GM19463 (cell line): ENCODE data around the gene SAMD7.
A peak's percentile ranks its signal among the peaks of the same experiment; 100 is the strongest.

Experiments
- ATAC-seq: cut with Tn5 transposase; IDR thresholded peaks from one replicate; pipeline ENCODE4 v1.9.1; 2021; ENCODE audit warnings: mild to moderate bottlenecking, moderate library complexity; ENCODE audit not compliant: unreplicated experiment

SAMD7 gene

GRCh38 chr3:169965562-169966427 is 54.4 kb downstream of the SAMD7 start:
- ATAC-seq = no peak

GRCh38 chr3:169966428-169966950 is 55.1 kb downstream of the SAMD7 start, which contains the start of gene SEC62:
TSS of gene SEC62 (plus strand) at chr3:169966807. CDS start at chr3:169966823, 16 bp downstream.
- peak; percentile 92 for ATAC-seq

DNA sequence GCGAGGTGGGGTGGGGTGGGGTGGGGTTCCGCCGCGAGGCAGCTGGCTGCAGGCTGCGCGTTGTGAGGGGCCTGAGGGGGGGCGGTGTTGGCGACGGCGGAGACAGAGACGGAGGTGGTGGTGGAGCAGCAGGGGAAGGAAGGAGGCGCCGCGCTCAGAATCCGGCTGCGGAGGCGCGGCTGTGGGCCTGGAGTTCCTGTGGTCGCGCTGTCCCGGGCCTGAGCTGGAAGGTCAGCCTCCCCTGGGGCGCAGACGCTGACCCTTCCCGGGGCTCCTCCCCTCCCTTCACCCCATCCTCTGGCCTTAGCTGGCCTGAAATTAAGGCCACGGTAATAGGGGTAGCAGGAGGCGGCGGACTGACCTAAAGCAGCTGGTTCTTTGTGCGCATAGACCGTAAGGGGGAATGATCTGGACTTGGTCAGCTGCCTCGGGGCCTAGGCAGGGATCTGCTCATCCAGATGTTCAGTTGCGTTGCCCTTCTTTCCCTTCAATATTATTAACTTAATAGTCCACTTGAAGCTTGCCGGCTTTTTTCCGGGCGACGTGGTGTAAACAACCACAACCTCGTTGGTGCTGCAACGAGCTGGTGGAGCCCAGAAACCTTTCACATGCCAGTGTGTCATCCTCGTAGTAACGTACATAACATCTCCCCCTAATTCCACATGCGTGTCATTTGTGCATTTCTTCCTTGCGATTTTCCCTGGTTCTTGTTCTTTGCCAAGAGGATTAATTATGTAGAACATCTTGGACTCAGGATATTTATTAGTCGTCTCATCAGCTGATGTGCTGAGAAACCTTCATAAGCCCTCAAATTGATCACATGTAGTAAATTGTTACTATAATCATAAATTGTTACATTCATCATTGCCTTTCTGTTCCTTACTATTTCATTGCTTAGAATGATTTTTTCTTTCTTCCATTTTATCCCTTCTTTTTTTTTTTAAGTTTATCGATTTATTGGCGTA is 55.9 kb downstream of the SAMD7 start:
- ATAC-seq = peak; percentile 31

- ATAC-seq = no peak
Observed at GRCh38 chr3:169968224-169968885, 57.0 kb downstream of the SAMD7 start.

- no peak for ATAC-seq
Observed at GRCh38 chr3:169969174-169970095, 58.1 kb downstream of the SAMD7 start.

DNA sequence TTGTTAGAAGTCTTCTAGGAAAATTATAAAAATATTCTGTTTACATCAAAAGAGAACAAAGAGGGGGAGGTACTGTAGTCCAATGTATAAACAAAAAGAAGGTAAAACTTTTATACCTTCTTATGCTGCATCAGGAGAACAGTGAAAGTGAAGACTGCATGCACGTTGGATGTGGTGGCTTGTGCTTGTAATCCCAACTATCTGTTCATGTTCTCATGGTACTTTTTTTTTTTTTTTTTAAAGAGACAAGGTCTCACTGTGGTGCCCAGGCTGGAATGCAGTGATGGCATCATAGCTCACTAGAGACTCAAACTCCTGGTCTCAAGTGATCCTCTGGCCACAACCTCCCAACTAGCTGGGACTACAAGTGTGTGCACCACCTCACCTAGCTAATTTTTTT is 59.5 kb downstream of the SAMD7 start:
- no peak for ATAC-seq

DNA sequence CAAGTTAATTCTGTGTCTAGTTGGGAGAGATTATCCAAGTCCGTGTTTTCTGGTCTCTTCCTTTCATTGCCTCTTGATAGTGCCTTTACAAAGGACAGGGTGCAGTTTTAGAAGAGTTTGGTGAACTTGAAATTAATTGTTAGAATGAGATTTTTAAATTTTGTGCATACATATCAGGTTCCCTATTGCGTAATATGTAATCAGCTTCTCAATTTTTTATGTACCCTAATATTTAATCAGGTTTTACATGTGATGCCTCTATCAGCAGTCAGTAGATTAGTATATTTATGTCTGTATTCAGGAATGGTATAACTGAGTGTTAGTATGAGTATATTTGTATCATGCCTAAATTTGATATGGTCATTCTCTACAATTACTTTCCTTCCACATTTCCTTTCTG is 60.1 kb downstream of the SAMD7 start:
- no peak for ATAC-seq

DNA sequence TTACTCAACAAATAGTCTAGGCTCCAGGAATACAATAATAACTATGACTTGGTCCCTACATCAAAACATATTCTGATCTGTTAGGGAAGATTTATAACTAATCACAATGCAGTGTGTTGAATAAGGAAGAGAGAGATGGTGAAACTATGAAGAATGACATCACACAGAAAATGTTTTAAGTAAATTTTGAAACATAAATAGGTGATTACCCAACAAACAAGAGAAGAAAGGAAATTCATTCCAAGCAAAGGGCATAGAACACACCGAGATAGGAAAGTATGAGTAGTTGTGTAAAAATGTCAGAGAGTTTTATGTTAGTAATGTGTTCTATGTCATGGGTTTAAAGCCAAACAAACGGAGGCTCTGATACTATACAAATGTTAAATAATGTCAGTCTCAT is 68.7 kb downstream of the SAMD7 start:
- ATAC-seq = no peak

- ATAC-seq = no peak
Observed at GRCh38 chr3:169984292-169984691, 72.9 kb downstream of the SAMD7 start.
